H54 (cell line): ENCODE results near the gene HPSE.

Source experiments
- DNase-seq: peaks from one replicate; pipeline ENCODE4 v3.0.0; 2011; ENCODE audit warnings: low spot score, mixed read lengths; ENCODE audit not compliant: insufficient read length
- FAIRE-seq: peaks from 3 replicates; lab custom pipeline; 2011; peaks lifted over from hg19 to GRCh38; lab: Jason Lieb, UNC
- POLR2A ChIP-seq: IDR thresholded peaks from 2 replicates; pipeline ENCODE4 v1.6.1; 2011; ENCODE audit warnings: low read depth, mild to moderate bottlenecking, low read length

Gene HPSE

DNA sequence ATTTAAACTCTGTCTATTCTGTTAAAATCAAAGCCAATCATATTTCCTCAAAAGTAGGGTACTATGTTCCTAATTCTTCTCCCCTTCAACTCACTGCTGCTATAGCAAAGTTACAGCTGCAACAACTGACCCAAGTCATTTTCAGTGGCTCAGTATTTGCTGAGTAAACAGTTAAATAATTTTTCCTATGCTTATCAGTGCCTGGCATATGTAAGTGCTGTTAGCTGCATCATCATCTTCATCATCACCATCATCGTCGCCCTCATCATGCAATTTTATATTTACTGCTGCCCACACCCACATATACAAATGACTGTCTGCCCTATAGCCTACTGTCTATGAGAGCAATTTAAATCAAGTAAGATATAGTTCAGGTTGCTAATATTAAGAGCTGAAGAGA, 72.0 kb downstream of the HPSE start:
- TF ChIP-seq POLR2A, result no peak
- FAIRE-seq, result no peak

DNA sequence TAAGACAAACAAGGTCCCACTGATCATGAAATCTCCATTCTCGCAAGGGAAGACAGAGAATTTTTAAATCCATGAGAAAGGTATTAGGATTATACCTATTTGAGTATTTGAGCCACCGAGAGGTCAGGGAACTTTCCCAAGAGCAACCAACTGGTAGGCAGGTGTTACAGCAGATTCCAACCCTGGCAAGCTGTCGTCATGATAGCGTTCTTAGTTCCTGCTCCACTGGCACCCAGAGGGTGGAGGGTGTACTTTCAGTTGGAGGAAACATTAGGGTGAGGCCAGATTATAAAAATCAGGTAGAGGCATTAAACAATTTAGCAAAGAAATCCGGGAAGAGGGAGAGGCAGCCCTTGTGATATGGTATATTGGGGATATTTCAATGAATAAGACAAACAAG, 73.3 kb downstream of the HPSE start:
- no peak for TF ChIP-seq POLR2A
- DNase-seq, result no peak
- FAIRE-seq, result no peak

More for the DNA sequence above, 72.0 kb downstream of the HPSE start:
- no peak for DNase-seq

DNA sequence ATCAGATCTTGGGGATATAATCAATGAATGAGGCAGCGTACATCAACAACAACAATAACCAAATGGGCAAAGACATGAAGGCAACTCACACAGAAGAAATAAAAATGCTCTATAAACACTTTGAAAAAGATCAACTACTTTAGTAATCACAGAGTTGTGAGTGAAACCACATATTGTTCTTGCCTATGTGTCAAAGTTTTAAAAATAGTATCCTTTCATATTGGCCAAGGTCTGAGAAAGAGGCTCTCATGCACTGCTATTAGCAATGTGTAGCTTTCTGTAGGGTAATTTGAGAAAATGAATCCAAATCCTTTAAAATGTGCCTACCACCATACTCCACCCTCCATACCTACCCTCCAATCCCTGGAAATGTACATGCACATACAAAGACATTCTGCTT, 75.1 kb downstream of the HPSE start:
- FAIRE-seq (no peak), DNase-seq (no peak)
- TF ChIP-seq POLR2A, result no peak

DNA sequence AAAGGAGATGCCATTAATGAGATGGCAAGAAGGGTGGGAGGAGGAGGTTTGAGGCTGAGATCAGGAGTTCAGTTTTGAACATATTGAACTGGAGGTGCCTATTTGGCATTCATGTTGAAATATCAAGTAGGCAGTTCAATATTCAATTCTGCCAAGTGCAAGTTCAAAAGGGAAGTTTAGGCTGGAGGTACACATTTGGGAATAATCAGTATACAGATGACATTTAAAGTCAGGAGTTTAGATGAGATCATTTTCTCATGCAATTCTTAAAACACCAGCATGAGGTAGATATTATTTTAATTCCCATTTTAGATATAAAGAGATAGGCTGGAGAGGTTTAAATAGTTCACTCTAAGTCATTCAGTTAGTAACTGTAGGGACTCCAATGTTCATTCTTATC, 76.2 kb downstream of the HPSE start:
- no peak for FAIRE-seq
- DNase-seq, result no peak
- TF ChIP-seq POLR2A, result no peak

DNA sequence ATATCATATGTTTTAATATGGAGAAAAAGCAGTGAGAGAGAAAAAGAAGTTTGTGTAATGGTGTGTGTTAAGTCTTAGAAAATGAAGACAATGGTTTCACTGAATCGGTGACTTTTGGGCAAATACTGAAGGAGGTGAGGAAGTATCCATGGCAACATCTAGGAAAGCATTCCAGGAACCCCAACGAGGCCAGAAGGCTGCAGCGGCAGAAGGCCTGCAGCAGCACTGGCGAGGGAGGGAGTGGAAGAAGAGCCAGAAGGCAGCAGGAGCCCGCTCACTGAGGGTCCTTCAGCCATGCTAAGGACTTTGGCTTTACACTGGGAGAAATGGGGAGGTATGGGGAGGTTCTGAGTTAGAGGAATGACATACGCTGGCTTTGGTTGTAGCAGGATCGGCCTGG, 76.8 kb downstream of the HPSE start:
- no peak for DNase-seq
- FAIRE-seq, result no peak
- TF ChIP-seq POLR2A, result no peak

DNA sequence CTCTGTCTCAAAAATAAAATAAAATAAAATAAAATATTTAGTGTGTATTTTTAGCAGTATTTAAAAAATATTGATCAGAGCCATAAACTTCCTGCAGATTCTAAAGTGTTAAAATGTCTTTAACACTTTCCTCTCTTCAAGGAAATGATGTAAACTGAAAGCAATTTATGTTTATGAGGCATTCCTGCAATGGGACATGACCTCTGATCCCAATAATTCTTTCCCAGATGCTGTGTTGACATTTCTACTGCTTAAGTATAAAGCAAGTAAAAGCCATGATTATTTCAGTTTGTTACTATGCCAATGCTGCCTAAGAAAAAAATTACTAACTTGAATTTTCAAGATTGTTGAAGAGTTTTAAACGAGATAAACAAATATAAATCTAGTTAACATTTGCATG, 79.1 kb downstream of the HPSE start:
- DNase-seq, result no peak
- no peak for TF ChIP-seq POLR2A
- no peak for FAIRE-seq

DNA sequence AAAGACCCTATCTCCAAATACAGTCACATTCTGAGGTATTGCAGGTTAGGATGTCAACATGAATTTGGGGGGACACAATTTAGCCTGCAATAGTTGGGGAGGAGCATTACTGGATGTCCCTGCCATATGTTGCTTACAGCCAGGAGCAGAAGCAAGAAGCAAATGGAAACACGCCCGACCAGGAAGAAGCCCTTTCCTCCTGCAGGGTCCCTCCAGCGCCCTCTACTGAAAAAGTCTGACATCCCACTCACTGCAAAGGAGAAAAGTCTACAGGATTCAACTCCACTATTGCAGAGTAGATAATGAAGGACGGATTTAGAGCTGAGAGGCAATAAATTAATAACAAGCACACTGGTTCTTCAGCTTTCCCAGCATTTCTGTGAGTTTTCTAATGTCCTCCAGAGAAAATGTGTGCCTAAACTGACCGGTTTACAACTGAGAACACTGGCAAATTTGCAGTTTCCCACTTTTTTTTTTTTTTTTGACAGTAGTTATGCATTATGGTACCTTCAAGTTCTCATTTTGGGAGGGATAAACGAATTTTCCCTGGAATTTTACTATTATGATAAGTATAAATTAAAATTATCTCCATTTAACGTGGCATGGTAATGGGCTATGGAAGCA, 81.8 kb downstream of the HPSE start:
- TF ChIP-seq POLR2A, result no peak
- FAIRE-seq (no peak), DNase-seq (no peak)

DNA sequence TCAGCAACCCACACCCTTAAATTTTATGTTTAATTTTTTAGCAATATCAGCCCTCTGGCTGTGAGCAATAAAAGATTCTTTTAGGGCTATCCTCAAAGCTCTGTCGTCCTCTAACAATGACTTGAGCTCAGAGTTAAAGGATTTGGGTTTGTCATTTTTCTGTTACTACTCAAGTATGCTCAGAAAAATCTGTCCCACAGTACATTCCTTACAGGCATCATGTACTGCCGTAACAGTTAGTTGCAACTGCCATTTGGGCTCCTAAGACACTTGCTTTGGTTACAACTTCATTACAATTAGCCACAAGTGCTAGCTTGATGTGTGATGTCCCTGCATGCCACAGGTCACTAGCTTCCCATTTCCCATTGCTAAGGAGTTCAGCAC, 83.2 kb downstream of the HPSE start:
- no peak for DNase-seq
- FAIRE-seq, result no peak
- no peak for TF ChIP-seq POLR2A

DNA sequence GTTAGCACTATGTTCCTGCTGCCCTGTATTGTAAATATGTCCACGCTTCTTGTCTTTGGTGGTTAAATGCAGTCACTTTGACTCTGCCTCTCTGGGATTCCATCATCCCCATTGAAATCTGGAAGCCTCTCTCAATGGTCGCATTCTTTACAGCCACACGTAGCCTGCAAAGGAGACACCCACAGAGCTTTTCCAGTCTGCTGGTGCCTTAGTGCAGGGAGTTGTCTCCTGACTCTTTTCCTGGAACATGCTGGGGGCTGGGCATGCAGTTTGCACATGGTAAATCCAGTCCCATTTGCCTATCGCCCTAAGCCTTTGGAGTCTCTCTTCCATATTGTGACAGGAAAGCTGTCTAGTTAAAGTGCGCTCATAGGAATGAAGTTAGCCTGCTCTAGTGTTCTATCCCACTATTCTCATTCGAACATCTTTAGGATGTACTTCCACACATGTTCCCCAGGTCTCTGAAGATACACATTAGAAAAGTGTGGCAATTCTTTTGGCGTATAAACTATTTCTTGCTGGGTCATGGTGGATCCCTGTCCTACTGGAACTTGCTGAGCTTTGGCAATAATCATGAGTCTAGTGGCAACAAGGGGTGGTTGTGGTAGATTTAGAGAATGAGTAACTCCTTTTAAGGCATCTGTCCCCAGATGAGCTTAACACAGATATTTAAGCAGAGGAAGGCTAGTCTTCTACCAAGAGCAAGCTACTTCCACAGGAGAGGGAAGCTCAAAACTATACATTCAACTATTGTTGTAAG, 83.8 kb downstream of the HPSE start:
- DNase-seq, result no peak
- FAIRE-seq, result no peak

DNA sequence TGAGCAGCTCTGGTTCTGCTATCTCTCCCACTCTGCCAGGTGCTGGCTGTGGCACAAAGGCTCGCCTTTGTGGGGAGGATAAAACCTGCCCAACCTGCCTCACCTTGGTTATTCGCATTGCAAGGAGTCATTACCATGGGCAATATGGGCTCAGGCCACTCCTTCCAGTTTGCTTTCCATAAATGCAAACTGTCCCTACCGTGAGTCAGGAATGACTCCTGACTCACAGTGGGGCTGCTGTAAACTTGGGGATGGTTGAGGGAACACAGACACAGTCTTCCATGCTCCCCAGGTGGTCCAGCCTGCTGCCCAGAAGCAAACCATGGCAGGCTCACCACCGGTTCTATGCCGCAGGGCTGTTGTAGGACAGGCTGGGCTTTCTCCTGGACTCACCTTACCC, 86.2 kb downstream of the HPSE start:
- no peak for FAIRE-seq
- DNase-seq, result peak; percentile 46
- no peak for TF ChIP-seq POLR2A

More for the DNA sequence above, 83.8 kb downstream of the HPSE start:
- TF ChIP-seq POLR2A, result no peak

DNA sequence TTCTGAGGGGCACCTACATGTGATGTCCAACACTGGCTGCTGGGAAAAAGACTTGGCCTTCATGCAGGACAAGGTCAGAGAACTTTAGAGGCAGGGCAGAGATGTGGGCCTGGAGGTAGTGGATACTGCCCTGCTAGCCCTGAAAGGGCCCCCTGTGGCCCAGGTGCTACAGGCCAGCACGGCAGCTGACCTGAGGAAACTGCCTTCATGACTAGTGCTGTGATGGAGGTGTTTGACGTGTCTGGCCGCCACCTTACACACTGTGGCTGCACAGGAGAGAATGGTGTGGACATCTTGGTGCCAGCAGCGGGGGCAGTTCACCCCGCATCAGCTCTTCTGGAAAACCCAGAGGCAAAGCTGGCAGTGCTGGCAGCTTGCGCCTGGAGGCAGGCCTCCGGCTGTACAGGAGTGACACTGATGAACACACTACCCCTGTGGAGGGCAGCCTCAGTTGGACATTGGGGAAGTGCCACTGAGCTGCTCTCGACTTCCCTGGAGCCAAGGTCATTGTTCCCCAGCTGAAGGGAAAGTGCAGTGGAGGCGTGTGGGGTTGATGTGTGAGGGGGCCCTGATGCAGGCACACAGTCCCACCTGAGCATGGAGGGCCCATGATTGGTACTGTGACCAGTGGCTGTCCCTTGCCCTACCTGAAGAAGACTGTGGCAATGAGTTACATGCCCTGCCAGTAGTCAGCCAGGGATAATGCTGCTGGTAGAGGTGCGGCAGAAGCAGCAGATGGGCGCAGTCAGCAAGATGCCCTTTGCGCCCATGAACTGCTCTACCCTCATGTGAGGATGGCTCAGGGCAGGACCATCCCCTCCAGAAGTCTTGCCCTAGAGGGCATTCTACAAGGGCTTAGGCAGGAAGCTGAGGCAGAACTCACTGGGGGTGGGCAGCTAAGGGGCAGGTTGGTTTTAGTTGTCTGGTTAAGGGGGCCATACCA, 87.0 kb downstream of the HPSE start:
- FAIRE-seq, result no peak
- no peak for TF ChIP-seq POLR2A
- DNase-seq, result no peak
